ENCODE data around the gene CCNJL.
"Not testable (repeated sequence)": the region's sequence is repeated elsewhere in the genome, so short reads cannot be mapped to it uniquely, and the experiment has no call there.

Gene CCNJL

GRCh38 chr5:160349249-160349934 lies 37.0 kb upstream of the CCNJL start:
- no peak overlapping the region for H3K4me3 ChIP-seq (ENCODE audit: control insufficient read depth, low read depth, low read length)
- DNase-seq (ENCODE audit: low read depth) = no peak
- TF ChIP-seq, protein P1, sequence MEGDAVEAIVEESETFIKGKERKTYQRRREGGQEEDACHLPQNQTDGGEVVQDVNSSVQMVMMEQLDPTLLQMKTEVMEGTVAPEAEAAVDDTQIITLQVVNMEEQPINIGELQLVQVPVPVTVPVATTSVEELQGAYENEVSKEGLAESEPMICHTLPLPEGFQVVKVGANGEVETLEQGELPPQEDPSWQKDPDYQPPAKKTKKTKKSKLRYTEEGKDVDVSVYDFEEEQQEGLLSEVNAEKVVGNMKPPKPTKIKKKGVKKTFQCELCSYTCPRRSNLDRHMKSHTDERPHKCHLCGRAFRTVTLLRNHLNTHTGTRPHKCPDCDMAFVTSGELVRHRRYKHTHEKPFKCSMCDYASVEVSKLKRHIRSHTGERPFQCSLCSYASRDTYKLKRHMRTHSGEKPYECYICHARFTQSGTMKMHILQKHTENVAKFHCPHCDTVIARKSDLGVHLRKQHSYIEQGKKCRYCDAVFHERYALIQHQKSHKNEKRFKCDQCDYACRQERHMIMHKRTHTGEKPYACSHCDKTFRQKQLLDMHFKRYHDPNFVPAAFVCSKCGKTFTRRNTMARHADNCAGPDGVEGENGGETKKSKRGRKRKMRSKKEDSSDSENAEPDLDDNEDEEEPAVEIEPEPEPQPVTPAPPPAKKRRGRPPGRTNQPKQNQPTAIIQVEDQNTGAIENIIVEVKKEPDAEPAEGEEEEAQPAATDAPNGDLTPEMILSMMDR (conservative IDR thresholded peaks at IDR 0.05; ENCODE audit: control insufficient read depth, insufficient read depth, low read depth, low read length) = no peak

DNA sequence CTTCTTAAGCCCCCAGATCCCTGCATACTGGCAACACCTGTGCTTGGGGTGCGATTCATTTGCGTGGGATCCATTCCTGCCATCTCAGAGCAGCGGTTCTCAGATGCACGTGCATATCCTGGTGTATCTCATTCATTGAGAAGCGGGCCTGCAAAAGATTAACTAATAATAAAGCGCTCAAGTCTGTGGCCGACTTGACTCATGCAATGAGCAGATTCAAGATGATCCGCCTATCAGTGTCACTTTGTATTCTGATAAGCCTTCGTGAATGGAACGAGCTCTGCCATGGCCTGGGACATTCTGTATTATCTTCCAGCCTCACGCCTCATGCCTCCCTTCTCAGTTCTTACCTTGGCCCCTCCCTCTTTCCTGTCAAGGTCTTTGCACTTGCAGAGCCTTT lies 35.7 kb upstream of the CCNJL start:
- no peak overlapping the region for H3K4me3 ChIP-seq (ENCODE audit: control insufficient read depth, low read depth, low read length)
- TF ChIP-seq, protein P1 (conservative IDR thresholded peaks at IDR 0.05; ENCODE audit: control insufficient read depth, insufficient read depth, low read depth, low read length) = no peak
- DNase-seq (ENCODE audit: low read depth) = no peak

GRCh38 chr5:160347448-160347847 lies 35.1 kb upstream of the CCNJL start:
- H3K4me3 ChIP-seq (ENCODE audit: control insufficient read depth, low read depth, low read length) = no peak overlapping the region
- no peak for DNase-seq (ENCODE audit: low read depth)
- TF ChIP-seq, protein P1 (conservative IDR thresholded peaks at IDR 0.05; ENCODE audit: control insufficient read depth, insufficient read depth, low read depth, low read length) = no peak

DNA sequence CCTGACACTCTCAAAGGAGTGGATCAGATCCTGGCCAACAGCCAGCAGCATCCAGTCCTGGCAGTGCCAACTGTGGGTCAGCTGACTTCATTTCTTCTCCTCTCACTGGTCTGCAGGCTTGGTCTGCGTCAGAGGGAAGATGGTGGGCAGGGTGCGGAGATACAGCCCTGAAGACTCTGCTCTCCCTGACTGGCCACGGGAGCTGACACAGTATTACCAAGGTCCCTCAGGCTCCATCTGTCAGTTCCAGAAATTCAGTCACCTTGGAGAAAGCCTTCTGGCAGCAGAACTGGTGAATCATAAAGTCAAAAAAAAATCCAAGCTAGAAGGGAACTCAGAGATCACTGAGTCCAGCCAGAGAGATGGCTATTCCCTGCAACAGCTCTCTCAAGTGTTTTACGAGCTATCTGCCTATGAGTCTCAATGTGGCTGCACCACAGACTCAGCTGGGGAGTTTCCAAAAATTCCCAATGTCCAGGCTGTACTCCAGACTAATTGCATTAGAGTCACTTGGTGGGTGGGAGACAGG lies 30.1 kb upstream of the CCNJL start:
- TF ChIP-seq, protein P1 (conservative IDR thresholded peaks at IDR 0.05; ENCODE audit: control insufficient read depth, insufficient read depth, low read depth, low read length) = no peak
- DNase-seq (ENCODE audit: low read depth) = peak; percentile 54
- no peak overlapping the region for H3K4me3 ChIP-seq (ENCODE audit: control insufficient read depth, low read depth, low read length)

DNA sequence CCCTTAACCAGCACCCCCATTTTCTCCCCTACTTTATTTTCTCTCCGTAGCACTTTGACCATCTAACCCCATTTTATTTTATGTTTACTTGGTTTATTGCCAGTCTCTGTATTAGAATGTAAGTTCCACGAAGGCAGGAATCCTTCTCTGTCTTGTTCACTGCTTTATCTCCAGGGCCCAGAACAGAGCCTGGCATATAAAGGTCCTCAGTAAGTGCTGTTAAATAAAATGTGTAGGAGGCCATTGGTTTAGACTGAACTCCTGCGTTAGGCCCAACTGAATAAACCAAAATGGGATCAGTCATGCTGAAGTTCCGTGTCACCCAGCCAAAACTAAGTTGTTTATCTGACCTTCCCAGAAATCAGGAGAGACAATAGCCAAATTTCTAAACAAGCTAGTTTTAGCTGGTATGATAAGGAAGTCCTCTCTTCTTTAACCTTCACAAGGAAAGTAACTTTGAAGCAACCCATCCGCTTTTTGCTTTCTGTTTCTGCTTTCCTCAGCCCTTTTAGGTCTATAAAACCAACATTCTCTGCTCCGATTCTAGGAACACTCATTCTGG lies 29.0 kb upstream of the CCNJL start:
- TF ChIP-seq, protein P1 (conservative IDR thresholded peaks at IDR 0.05; ENCODE audit: control insufficient read depth, insufficient read depth, low read depth, low read length) = no peak
- no peak for DNase-seq (ENCODE audit: low read depth)

GRCh38 chr5:160340513-160340912 lies 28.1 kb upstream of the CCNJL start:
- DNase-seq (ENCODE audit: low read depth); H3K4me3 ChIP-seq (ENCODE audit: control insufficient read depth, low read depth, low read length): not testable (repeated sequence)

More for the DNA sequence above, 29.0 kb upstream of the CCNJL start:
- H3K4me3 ChIP-seq (ENCODE audit: control insufficient read depth, low read depth, low read length) = no peak overlapping the region

- peak; percentile 32 for DNase-seq (ENCODE audit: low read depth)
- TF ChIP-seq, protein P1 (conservative IDR thresholded peaks at IDR 0.05; ENCODE audit: control insufficient read depth, insufficient read depth, low read depth, low read length) = no peak
- H3K4me3 ChIP-seq (ENCODE audit: control insufficient read depth, low read depth, low read length) = no peak overlapping the region
These were observed 27.2 kb upstream of the CCNJL start for GRCh38 chr5:160339406-160340130.

GRCh38 chr5:160334716-160335115 lies 22.4 kb upstream of the CCNJL start:
- H3K4me3 ChIP-seq (ENCODE audit: control insufficient read depth, low read depth, low read length); DNase-seq (ENCODE audit: low read depth): not testable (repeated sequence)
